Activated CD8-positive, alpha-beta memory T cell treated with anti-CD3 and anti-CD28 coated beads for 4 hours (primary cell): ENCODE measurements around the gene KIF26B.
"Not testable (repeated sequence)": the region's sequence is repeated elsewhere in the genome, so short reads cannot be mapped to it uniquely, and the experiment has no call there.

Experiments
- DNase-seq, 2 donors: peaks; one replicate each; pipeline ENCODE4 v3.0.0-alpha.2; 2020; ENCODE audit warnings: low read depth in 2 of 2

The KIF26B gene

DNA sequence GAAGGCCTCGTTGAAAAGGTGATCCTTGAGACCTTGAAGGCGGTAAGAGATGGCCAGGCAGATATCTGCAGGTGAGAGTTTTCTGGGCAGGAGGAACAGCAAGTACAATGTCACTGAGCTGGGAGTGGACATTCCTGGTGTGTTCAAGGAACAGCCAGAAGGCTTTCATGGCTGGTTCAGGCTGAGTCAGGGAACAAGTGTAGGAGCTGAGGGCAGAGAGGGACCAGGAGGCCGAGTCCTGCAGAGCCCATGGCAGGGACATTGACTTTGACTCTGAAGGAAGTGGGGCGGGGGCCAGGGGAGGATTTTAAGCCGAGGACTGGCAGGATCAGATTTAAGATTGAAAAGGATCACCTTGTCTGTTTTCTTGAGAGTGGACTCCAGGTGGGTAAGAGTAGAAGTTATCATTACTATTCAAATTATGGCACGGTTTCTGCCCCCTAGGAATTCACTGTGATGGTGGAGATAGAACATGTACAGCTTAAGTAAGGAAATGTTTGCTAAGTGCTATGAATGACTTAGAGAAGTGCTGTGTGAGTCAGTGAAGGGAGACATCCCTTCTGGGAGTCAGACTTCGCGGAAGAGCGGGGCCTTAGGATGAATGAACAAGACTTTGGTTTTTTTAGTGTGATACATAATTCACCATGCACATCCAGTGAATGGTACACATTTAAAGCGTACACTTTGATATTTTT, 202.3 kb downstream of the KIF26B start:
- DNase-seq: no peak

DNA sequence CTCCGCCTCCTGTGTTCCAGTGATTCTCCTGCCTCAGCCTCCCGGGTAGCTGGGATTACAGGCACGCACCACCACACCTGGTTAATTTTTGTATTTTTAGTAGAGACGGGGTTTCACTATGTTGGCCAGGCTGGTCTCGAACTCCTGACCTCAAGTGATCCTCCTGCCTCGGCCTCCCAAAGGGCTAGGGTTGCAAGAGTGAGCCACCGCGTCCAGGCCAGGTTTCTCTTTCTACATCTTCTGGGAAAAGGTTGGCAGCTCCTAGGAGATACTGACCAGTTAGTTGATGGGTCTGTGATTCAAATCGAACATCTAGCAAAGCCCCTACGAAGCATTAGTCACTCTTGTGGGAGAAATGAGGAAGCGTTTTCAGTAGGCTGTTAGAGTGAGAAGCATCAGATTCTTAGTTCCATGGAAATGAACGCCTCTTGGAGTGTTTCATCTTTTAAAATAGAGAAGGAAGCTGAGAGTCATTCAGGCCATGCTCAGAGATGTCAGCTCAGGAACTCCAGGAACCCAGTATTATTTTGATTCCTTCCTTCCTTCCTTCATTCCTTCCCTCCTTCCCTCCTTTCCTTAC, 204.4 kb downstream of the KIF26B start:
- DNase-seq: not testable (repeated sequence)

GRCh38 chr1:245361065-245361464, 206.3 kb downstream of the KIF26B start:
- DNase-seq: no peak

DNA sequence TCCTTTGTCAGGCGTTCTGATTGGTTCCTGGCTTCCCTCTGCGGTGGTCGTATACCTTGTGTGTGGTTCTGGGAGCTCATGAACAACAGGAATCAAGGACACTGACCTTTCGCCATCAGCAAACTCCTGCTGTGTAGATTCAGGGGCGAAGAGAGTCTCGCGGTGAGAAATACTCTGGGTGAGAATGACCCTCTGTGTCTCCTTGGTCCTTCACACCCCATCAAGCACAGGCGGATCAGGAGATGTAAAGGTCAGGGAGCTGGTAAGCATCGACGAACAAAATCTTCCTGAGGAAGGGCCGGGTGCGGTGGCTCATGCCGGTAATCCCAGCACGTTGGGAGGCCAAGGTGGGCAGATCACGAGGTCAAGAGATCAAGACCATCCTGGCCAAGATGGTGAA, 207.2 kb downstream of the KIF26B start:
- no peak for DNase-seq

DNA sequence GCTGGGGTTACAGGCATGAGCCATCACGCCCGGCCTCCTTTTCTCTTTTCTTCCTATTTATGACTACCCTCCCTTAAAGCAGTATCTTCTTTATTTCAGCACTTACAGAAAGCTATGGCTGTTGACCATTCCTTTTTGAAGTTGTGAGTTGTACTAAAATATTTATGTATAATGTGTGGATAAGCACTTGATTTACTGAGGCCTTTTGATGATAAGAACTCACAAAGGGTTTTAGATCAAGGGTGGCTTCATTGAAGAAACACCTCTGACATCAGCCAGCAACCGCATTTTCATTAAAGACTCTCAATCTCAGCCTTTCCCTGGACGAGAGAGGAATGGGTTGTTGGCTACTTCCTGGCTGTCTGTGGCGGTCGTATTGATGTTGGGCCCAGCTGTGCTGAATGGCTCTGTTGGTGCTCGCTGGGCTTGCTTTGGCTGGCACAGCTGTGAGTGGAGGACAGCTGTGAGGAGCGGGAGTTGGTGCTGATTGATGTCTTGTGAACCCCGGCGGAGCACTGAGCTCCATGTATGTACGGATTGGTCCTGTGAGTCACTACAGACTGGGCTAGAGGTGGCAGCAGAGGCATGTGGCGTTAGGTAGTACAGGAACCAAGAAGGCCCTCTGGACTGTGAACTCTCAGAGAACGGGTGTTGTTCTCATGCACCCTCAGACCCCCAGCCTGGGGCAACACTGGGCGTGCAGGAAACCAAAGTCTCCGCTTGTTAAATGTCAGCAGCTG, 208.8 kb downstream of the KIF26B start:
- DNase-seq: no peak

- DNase-seq: no peak
Observed at GRCh38 chr1:245365095-245366020, 210.6 kb downstream of the KIF26B start.

DNA sequence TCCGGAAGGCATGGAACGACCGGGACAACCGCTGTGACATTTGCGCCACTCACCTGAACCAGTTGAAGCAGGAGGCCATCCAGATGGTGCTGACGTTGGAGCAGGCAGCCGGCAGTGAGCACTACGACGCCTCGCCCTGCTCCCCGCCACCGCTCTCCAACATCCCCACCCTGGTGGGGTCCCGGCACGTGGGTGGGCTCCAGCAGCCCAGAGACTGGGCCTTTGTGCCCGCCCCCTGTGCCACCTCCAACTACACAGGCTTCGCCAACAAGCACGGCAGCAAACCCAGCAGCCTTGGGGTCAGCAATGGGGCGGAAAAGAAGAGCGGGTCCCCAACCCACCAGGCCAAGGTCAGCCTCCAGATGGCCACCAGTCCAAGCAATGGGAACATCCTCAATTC, 212.1 kb downstream of the KIF26B start:
- no peak for DNase-seq

- DNase-seq: no peak
Observed at GRCh38 chr1:245370175-245370825, 215.5 kb downstream of the KIF26B start.

GRCh38 chr1:245370905-245371581, 216.3 kb downstream of the KIF26B start:
- DNase-seq: no peak

DNA sequence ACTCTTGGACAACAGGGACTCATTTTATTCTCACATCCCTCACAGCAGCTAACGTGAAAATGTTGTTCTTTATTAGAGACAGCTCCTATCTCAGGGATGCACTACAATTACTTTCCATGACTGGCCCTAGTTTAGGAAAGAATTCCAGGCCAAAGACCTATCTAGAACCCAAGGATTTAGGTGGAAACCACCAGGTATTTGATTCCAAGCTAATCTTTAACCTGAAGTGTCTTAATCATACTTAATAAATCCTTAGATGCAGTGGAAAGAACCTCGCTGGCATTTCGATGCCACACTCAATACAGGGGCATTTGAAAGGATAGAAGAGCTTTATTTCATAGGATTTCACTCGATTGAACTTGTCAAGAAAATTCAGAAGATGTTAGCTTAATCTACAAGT, 218.3 kb downstream of the KIF26B start:
- DNase-seq: no peak

DNA sequence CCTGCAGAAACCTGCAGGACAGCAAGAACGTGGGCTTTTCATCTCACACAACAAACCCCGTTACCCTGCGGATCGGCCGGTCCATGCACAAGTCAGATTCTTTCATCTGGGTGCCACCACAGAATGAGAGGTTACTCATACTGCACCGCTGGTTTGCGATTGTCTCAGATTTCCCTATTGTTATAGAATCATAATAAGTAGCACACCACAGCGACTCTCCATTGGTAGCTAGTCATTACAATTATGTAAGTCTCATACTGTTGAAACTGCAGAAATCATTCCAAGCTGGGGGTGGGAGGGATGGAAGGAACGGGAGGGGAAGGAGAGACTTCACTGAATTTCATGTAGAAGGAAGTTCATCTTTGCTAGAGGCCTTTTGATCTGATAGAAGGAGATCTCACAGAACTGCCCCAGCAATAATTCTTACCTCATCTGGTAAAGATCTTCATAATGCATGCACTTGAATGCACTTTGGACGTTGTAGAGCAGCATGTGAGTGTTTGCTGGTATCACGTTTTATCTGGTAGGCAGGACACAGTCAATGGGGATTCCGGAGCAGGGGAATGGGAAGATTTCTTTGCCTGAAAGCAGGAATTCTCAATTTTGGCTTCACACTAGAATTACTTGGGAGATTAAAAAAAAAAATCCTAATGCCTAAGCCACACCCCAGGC, 221.1 kb downstream of the KIF26B start:
- no peak for DNase-seq

DNA sequence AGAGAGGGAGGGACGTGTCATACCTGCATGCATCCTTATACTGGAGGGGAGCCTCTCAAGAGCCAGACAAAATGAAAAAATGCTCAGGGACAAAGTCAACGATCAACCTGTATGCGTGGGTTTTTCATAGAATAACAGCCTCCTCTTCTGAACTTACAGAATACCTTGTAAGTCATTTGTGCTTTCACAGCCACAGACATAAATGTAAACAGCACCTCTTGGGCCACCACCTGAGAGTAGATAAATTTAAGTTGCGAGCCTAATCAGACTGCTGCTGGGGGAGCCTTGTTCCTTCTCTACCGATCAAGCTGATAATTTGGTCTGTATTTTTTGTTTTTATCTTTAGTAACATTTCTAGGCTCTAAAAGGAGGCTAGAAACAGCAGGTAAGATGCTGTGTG, 223.1 kb downstream of the KIF26B start:
- DNase-seq: no peak

DNA sequence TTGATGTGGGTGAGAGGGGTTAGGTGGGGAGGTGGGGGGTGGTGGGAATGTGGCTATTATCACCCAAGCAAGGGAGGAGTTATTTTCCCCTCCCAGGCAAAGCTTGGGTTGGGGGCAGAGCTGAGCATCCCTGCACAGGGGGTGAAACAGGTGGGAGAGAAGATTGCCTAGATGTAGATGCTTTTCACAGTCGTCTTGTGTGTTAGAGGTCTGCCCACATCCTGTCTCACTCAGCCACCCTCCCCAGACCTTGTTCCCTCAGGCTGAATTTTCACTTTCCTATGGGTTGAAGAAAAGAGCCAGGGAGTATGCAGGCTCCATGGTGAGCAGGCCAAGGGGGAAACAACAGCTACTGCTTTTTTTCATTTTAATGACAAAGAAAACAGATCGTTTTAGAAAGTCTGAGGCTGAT, 223.5 kb downstream of the KIF26B start:
- no peak for DNase-seq

DNA sequence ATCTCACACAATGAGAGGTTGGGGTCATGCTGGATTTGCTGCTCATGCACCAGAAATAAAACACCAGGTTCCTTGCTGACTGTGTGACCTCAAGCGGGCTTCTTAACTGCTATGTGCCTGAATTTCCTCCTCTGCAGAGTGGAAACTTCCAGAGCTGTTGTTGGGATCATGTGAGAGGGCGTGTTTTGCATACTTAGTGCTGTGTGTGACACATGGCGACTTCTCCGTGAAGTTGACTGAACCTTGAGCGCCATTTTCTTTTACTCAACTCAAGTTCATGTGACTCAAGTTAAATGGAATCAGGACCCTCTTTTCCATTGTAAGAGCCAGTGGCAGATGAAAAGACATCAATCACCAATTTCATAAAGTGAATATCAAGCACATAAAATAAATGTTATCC, 224.0 kb downstream of the KIF26B start:
- DNase-seq: no peak

- no peak for DNase-seq
Observed at GRCh38 chr1:245380790-245381535, 226.2 kb downstream of the KIF26B start.

DNA sequence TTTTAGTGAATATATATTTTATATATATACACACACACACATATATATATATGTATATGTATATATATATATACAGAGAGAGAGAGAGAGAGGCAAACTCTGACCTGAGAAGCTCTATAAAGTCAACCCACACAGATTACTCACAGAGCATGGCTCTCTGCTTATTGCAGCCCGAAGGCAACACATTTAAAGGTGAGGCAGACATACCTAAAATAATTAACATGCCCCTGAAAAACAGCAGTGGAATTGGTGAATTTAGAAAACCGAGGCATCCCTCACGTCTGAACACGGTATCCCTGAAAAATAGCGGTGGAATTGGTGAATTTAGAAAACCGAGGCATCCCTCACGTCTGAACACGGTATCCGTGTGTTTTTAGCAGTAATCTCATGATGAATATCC, 228.2 kb downstream of the KIF26B start:
- DNase-seq: no peak

- DNase-seq: no peak
Observed at GRCh38 chr1:245383396-245384330, 228.9 kb downstream of the KIF26B start.

GRCh38 chr1:245386297-245386971, 231.6 kb downstream of the KIF26B start:
- no peak for DNase-seq
